Measurements from ENCODE around the gene KAT5. TPM values are rescaled to one million over a fixed set of nuclear protein-coding genes. Genes with fewer than 3 reads are reported as not detected.
"Not testable (repeated sequence)": the region's sequence is repeated elsewhere in the genome, so short reads cannot be mapped to it uniquely, and the experiment has no call there.

The KAT5 gene
- total and polyA plus RNA-seq, 4 donors = 41.5 to 81.2 (median 77.4) TPM

- not testable (repeated sequence) for H3K27ac ChIP-seq (ENCODE audit: low read depth, low read length); DNase-seq (ENCODE audit: low read depth in 4 of 6, low spot score in 6 of 6); H3K4me3 ChIP-seq (ENCODE audit: low read depth, low read length); H3K27me3 ChIP-seq (ENCODE audit: control insufficient read depth, insufficient read depth, low read length); H3K4me1 ChIP-seq (ENCODE audit: control insufficient read depth, insufficient read depth, low read length); H3K9me3 ChIP-seq (ENCODE audit: control insufficient read depth, insufficient read depth, low read length); H3K36me3 ChIP-seq (ENCODE audit: control insufficient read depth, insufficient read depth, low read length)
- WGBS (ENCODE audit: insufficient coverage) = 92% methylated on average over 2 of the region's 8 CpGs
Observed at GRCh38 chr11:65691847-65692246, 20.2 kb upstream of the KAT5 start.

- H3K9me3 ChIP-seq (ENCODE audit: control insufficient read depth, insufficient read depth, low read length) = no peaks in the 10 kb centered on the region
- no peak overlapping the region for H3K4me3 ChIP-seq (ENCODE audit: low read depth, low read length)
- DNase-seq (ENCODE audit: low read depth in 4 of 6, low spot score in 6 of 6) = no peak
- no peak overlapping the region for H3K27ac ChIP-seq (ENCODE audit: low read depth, low read length)
- no peaks in the 10 kb centered on the region for H3K27me3 ChIP-seq (ENCODE audit: control insufficient read depth, insufficient read depth, low read length)
- 79% methylated on average over 8 of the region's 11 CpGs for WGBS (ENCODE audit: insufficient coverage)
- no peaks in the 10 kb centered on the region for H3K36me3 ChIP-seq (ENCODE audit: control insufficient read depth, insufficient read depth, low read length)
- H3K4me1 ChIP-seq (ENCODE audit: control insufficient read depth, insufficient read depth, low read length) = peaks cover 7% of the 10 kb centered on the region
Observed at GRCh38 chr11:65692367-65692766, 19.7 kb upstream of the KAT5 start.

GRCh38 chr11:65695459-65696241 lies 16.4 kb upstream of the KAT5 start:
- Histone ChIP-seq H3K4me3 (ENCODE audit: low read depth, low read length) (no peak overlapping the region), H3K27me3 (ENCODE audit: control insufficient read depth, insufficient read depth, low read length) (no peaks in the 10 kb centered on the region), H3K4me1 (ENCODE audit: control insufficient read depth, insufficient read depth, low read length) (peaks cover 7% of the 10 kb centered on the region), H3K27ac (ENCODE audit: low read depth, low read length) (no peak overlapping the region), H3K9me3 (ENCODE audit: control insufficient read depth, insufficient read depth, low read length) (peaks cover 2% of the 10 kb centered on the region), H3K36me3 (ENCODE audit: control insufficient read depth, insufficient read depth, low read length) (no peaks in the 10 kb centered on the region)
- peak in 1 of 6 donors; percentile 41 for DNase-seq (ENCODE audit: low read depth in 4 of 6, low spot score in 6 of 6)
- WGBS (ENCODE audit: insufficient coverage) = 78% methylated on average over 8 of the region's 12 CpGs

- H3K27ac ChIP-seq (ENCODE audit: low read depth, low read length) = no peak overlapping the region
- peaks cover 2% of the 10 kb centered on the region for H3K9me3 ChIP-seq (ENCODE audit: control insufficient read depth, insufficient read depth, low read length)
- DNase-seq (ENCODE audit: low read depth in 4 of 6, low spot score in 6 of 6) = no peak
- peaks cover 7% of the 10 kb centered on the region for H3K4me1 ChIP-seq (ENCODE audit: control insufficient read depth, insufficient read depth, low read length)
- no peak overlapping the region for H3K4me3 ChIP-seq (ENCODE audit: low read depth, low read length)
- no peaks in the 10 kb centered on the region for H3K36me3 ChIP-seq (ENCODE audit: control insufficient read depth, insufficient read depth, low read length)
- no peaks in the 10 kb centered on the region for H3K27me3 ChIP-seq (ENCODE audit: control insufficient read depth, insufficient read depth, low read length)
- 63% methylated on average over 3 of the region's 5 CpGs for WGBS (ENCODE audit: insufficient coverage)
Observed at GRCh38 chr11:65696802-65697552, 15.1 kb upstream of the KAT5 start.

- H3K9me3 ChIP-seq (ENCODE audit: control insufficient read depth, insufficient read depth, low read length) = peaks cover 2% of the 10 kb centered on the region
- H3K27me3 ChIP-seq (ENCODE audit: control insufficient read depth, insufficient read depth, low read length) = no peaks in the 10 kb centered on the region
- WGBS (ENCODE audit: insufficient coverage) = 66% methylated on average over 8 of the region's 8 CpGs
- H3K27ac ChIP-seq (ENCODE audit: low read depth, low read length) = no peak overlapping the region
- H3K4me3 ChIP-seq (ENCODE audit: low read depth, low read length) = no peak overlapping the region
- no peak for DNase-seq (ENCODE audit: low read depth in 4 of 6, low spot score in 6 of 6)
- peaks cover 7% of the 10 kb centered on the region for H3K4me1 ChIP-seq (ENCODE audit: control insufficient read depth, insufficient read depth, low read length)
- H3K36me3 ChIP-seq (ENCODE audit: control insufficient read depth, insufficient read depth, low read length) = no peaks in the 10 kb centered on the region
Observed at GRCh38 chr11:65698205-65698604, 13.8 kb upstream of the KAT5 start.

- H3K9me3 ChIP-seq (ENCODE audit: control insufficient read depth, insufficient read depth, low read length) = peaks cover 2% of the 10 kb centered on the region
- H3K36me3 ChIP-seq (ENCODE audit: control insufficient read depth, insufficient read depth, low read length) = no peaks in the 10 kb centered on the region
- no peak overlapping the region for H3K27ac ChIP-seq (ENCODE audit: low read depth, low read length)
- no peak overlapping the region for H3K4me3 ChIP-seq (ENCODE audit: low read depth, low read length)
- H3K4me1 ChIP-seq (ENCODE audit: control insufficient read depth, insufficient read depth, low read length) = peaks cover 7% of the 10 kb centered on the region
- H3K27me3 ChIP-seq (ENCODE audit: control insufficient read depth, insufficient read depth, low read length) = no peaks in the 10 kb centered on the region
- WGBS (ENCODE audit: insufficient coverage) = 69% methylated on average over 7 of the region's 7 CpGs
- peak in 1 of 6 donors; percentile 24 for DNase-seq (ENCODE audit: low read depth in 4 of 6, low spot score in 6 of 6)
Observed at GRCh38 chr11:65699306-65699705, 12.7 kb upstream of the KAT5 start.

- H3K4me3 ChIP-seq (ENCODE audit: low read depth, low read length) = no peak overlapping the region
- no peak overlapping the region for H3K27ac ChIP-seq (ENCODE audit: low read depth, low read length)
- peaks cover 2% of the 10 kb centered on the region for H3K9me3 ChIP-seq (ENCODE audit: control insufficient read depth, insufficient read depth, low read length)
- H3K27me3 ChIP-seq (ENCODE audit: control insufficient read depth, insufficient read depth, low read length) = peaks cover 3% of the 10 kb centered on the region
- DNase-seq (ENCODE audit: low read depth in 4 of 6, low spot score in 6 of 6) = no peak
- no CpG with 5 or more reads among the region's 3 CpGs for WGBS (ENCODE audit: insufficient coverage)
- H3K4me1 ChIP-seq (ENCODE audit: control insufficient read depth, insufficient read depth, low read length) = peaks cover 7% of the 10 kb centered on the region
- no peaks in the 10 kb centered on the region for H3K36me3 ChIP-seq (ENCODE audit: control insufficient read depth, insufficient read depth, low read length)
Observed at GRCh38 chr11:65700399-65700798, 11.7 kb upstream of the KAT5 start.

GRCh38 chr11:65701686-65702085 lies 10.4 kb upstream of the KAT5 start:
- WGBS (ENCODE audit: insufficient coverage) = no CpG with 5 or more reads among the region's 1 CpG
- Histone ChIP-seq H3K9me3 (ENCODE audit: control insufficient read depth, insufficient read depth, low read length) (peaks cover 2% of the 10 kb centered on the region), H3K27me3 (ENCODE audit: control insufficient read depth, insufficient read depth, low read length) (peaks cover 3% of the 10 kb centered on the region), H3K4me1 (ENCODE audit: control insufficient read depth, insufficient read depth, low read length) (peaks cover 4% of the 10 kb centered on the region), H3K27ac (ENCODE audit: low read depth, low read length) (no peak overlapping the region), H3K36me3 (ENCODE audit: control insufficient read depth, insufficient read depth, low read length) (no peaks in the 10 kb centered on the region), H3K4me3 (ENCODE audit: low read depth, low read length) (no peak overlapping the region)
- DNase-seq (ENCODE audit: low read depth in 4 of 6, low spot score in 6 of 6) = no peak

- 83% methylated on average over 1 of the region's 4 CpGs for WGBS (ENCODE audit: insufficient coverage)
- H3K9me3 ChIP-seq (ENCODE audit: control insufficient read depth, insufficient read depth, low read length) = peaks cover 2% of the 10 kb centered on the region
- H3K27ac ChIP-seq (ENCODE audit: low read depth, low read length) = no peak overlapping the region
Observed at GRCh38 chr11:65703846-65704245, 8.2 kb upstream of the KAT5 start.

More at GRCh38 chr11:65703846-65704245, 8.2 kb upstream of the KAT5 start:
- H3K36me3 ChIP-seq (ENCODE audit: control insufficient read depth, insufficient read depth, low read length) = no peaks in the 10 kb centered on the region
- H3K27me3 ChIP-seq (ENCODE audit: control insufficient read depth, insufficient read depth, low read length) = peaks cover 3% of the 10 kb centered on the region
- no peak for DNase-seq (ENCODE audit: low read depth in 4 of 6, low spot score in 6 of 6)
- H3K4me3 ChIP-seq (ENCODE audit: low read depth, low read length) = no peak overlapping the region
- H3K4me1 ChIP-seq (ENCODE audit: control insufficient read depth, insufficient read depth, low read length) = peaks cover 4% of the 10 kb centered on the region
